SKM-1 (cell line): ENCODE measurements around the gene GNB1L.

Source experiments
- DNase-seq: peaks from one replicate; lab custom pipeline; 2025; ENCODE audit not compliant: unreplicated experiment; lab: John Stamatoyannopoulos, UW

The GNB1L gene

DNA sequence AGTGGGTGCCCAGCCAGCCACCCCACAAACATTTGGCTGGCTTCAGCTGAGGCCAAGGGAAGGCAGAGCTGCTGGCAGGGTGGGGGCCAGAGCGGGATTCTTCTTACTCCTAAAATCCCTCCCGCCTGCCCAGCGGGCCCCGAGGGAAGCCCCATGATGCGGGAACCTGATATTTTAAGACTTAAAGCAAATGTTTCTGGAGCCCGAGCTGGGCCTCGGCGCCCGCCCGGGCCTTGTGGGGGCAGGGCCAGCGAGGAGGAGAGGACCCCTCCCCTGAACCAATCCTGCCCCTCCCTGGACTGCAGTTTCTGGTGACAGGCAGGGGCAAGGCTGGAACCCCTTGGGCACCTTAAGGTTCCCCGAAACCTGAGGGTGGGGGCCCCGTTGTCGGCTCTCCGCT is 114.1 kb downstream of the GNB1L start:
- DNase-seq: no peak

- DNase-seq: no peak
These were observed 114.7 kb downstream of the GNB1L start for GRCh38 chr22:19739911-19740449.

DNA sequence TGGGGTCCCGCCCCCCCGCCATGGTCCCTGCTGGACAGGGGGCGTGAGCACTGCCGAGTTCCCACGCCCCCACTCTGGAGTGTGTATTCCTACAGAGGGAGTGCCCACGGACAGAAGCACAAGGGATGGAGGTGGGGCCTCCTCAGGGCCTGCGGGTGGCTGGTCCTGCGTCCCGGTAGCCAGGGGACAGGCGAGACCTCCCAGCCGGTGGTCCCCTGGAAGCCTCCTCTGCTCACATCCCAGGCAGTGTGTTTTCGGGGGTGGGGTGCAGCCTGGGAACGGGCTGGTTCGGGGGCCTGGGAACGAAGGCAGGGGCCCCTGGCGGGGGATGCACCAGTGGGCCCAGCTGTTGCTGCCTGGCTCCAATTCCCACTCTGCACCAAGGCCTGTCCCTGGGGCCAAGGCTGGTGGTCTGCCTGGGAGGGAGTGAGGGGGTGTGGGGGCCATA is 115.2 kb downstream of the GNB1L start:
- no peak for DNase-seq

DNA sequence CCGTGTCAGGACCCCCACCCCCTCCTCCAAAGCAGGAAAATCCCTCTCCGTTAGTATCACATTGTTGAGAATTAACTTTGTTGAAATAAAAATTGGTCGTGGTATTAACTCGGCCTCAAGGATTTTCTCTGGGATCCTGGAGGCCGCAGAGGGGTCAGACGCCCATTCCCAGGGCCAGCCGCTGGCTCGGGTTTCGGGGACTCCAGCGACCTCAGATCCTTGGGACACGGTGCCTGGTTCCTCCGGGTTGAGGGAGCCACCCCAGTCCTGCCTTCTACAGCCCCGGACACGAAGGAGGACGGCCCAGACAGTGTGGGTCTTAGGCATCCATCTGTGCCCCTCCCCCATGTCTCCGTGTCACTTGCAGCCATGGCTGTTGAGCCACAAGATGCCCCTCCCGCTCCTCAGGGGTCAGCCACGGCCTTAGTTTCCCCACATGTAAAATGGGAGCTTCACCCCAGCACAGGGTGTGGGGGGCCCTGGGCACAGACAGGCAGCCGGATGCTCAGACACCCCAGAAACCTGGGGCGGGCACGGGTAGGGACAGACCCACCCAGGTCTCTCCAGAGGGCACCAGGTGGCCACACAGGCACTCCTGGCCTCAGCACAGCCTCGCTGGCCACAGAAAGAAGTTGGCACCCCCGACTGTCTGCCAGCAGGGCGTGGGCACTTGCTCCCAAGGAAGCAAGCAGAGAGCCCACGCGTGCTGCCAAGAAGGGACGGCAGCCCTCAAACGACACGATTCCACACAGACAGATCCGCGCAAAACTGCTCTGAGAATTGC is 115.8 kb downstream of the GNB1L start:
- no peak for DNase-seq

- DNase-seq: no peak
These were observed 116.6 kb downstream of the GNB1L start for GRCh38 chr22:19737846-19738663.

DNA sequence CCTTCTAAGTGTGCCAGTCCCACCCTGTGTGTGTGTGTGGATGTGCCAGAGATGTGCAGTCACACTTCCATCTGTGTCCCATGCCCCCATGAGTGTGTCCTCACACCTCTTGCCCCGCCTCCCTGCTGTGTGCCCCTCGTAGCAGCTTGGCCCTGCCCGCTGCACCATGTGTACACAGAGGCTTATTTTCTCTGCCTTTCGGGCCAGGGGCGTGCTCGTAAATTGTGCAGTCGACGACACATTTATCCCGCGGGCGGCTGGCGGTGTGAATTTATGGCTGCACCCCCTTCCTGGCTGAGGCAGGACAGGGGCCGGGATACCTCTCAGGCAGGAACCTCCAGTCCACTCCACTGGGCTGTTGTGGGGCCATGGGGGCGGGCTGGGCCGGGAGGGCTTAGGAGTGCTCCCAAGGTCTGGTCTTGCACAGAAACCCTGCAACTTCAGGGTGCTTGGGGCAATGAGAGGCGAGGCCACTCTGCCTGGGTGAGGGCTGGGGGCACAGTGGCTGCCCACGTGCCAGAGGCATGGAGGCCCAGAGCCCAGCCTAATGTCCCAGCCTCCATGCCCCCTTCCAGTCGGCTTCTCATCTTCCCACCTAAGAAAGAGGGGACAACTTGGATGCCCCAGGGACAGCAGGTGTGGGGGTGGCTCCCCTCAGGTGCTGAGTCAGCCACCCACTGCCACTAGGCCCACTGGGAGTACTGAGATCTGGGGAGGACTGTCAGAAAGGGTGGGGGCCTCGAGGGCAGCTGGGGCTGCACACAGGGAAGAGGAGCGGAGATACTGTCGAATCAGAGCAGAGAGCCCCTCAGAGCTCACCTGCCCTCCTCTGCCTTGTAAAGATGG is 118.8 kb downstream of the GNB1L start:
- DNase-seq: no peak

DNA sequence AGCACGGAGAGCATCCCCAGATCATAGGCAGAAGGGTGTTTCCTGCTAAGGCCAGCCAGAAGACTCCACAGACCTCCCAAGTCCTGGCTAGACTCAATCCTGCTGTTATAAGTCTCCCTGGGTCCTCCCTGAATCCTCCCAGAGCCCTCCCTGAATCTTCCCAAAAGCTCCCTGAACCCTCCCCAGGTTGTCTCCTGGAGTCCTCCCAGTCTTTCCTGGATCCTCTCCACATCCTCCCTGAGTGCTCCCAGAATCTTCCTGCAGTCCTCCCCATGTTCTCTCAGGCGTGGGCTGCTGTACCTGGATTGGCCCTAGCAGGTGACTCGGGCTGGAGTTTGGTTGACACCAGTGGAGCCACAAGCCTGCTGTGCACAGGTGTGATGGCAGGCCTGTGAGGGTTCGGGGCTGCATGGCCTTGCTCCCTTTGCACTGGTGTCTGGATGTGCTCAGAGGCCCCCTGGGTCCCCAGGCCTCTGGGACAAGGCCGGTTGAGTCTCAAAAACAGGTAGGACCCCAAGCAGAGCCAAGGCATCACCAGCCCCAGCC is 119.8 kb downstream of the GNB1L start:
- DNase-seq: no peak

DNA sequence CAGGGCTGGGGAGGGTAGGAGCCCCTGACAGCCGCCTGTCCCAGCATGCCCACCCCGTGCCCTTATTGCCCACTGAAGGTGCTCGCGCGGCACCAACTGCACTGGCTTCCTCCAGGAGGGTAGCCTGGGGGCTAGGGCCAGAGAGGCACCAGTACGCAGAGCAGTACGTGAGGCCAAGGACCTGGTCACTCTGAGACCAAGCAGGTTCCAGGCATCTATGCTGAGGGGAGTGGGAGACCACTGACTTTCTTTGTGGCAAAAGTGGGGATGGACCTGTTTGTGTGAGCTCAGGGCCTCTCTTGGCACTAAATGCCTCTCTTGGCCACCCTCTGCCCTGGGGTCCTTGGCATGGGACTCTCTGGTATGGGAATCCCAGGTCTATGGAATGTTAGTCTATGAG is 120.5 kb downstream of the GNB1L start:
- no peak for DNase-seq

DNA sequence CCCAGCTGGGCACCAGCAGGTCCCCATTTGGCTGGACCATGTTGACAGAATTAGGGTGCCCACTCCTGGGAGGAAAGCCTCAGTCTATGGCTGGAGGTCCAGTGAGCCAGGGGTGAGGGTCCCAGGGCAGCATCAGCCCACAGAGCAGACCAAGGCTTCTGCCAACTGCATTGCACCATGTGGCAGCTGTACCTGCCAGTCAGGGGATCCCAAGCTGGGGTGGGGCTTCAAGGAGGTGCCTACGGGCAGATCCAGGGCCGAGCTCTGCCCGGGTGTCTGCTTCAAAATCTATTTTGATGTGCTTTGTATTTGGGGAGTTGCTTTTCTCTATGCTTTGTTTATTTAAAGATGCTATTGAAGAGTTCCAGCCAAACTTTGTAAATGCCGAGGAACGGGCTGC is 120.9 kb downstream of the GNB1L start:
- no peak for DNase-seq
